Activated CD4-positive, alpha-beta T cell treated with anti-CD3 and anti-CD28 coated beads for 36 hours (primary cell): ENCODE data around the gene PUS1. TPM values are rescaled to one million over a fixed set of nuclear protein-coding genes. Genes with fewer than 3 reads are reported as not detected.

ENCODE experiments used
- ATAC-seq: fragments of 200-7000 bp; cut with Tn5 transposase; one replicate; pipeline ENCODE4 v1.10.0; 2021; ENCODE audit warnings: mild to moderate bottlenecking, moderate library complexity
- CTCF ChIA-PET: fragments of 350-600 bp; sonication (Branson Sonifier 250); formaldehyde crosslinking; loops from one replicate; lab custom pipeline; 2021; ENCODE audit warnings: antibody characterized with exemption; lab: Charles Lee
- POLR2A ChIA-PET: fragments of 350-600 bp; sonication (Branson Sonifier 250); formaldehyde crosslinking; loops from one replicate; lab custom pipeline; 2021; ENCODE audit warnings: antibody characterized with exemption, inconsistent platforms; lab: Charles Lee
- DNase-seq: peaks from one replicate; pipeline ENCODE4 v3.0.0-alpha.2; 2020
- H3K27ac Mint-ChIP-seq: one replicate; pipeline ENCODE4 v1.8.0; 2021; ENCODE audit warnings: mixed read lengths
- H3K27me3 Mint-ChIP-seq: one replicate; pipeline ENCODE4 v1.8.0; 2021; ENCODE audit warnings: mixed read lengths
- H3K36me3 Mint-ChIP-seq: one replicate; pipeline ENCODE4 v1.8.0; 2021; ENCODE audit warnings: low read depth, mixed read lengths
- H3K4me1 Mint-ChIP-seq: one replicate; pipeline ENCODE4 v1.8.0; 2021; ENCODE audit warnings: mixed read lengths
- H3K4me3 Mint-ChIP-seq: one replicate; pipeline ENCODE4 v1.8.0; 2021; ENCODE audit warnings: mild to moderate bottlenecking, moderate library complexity, mixed read lengths
- H3K9me3 Mint-ChIP-seq: one replicate; pipeline ENCODE4 v1.8.0; 2021; ENCODE audit warnings: low read depth, mixed read lengths
- intact Hi-C, 2 experiments: fragments of 100-400 bp; cut with DNase I in 1 of 2; cut with micrococcal nuclease in 1 of 2; formaldehyde crosslinking; loops; one replicate each; pipeline versions ENCODE4 v1.14.2 to v1.15.1; 2022 to 2024; cut with DNase I, micrococcal nuclease
- total RNA-seq, 2 experiments: library from RNA; stranded (reverse); gene quantifications; one replicate each; pipeline ENCODE4 v1.2.3, GENCODE V29; 2021

The PUS1 gene
- total RNA-seq, 2 experiments from 2014 or later: 37.8 to 56.5 TPM

DNA sequence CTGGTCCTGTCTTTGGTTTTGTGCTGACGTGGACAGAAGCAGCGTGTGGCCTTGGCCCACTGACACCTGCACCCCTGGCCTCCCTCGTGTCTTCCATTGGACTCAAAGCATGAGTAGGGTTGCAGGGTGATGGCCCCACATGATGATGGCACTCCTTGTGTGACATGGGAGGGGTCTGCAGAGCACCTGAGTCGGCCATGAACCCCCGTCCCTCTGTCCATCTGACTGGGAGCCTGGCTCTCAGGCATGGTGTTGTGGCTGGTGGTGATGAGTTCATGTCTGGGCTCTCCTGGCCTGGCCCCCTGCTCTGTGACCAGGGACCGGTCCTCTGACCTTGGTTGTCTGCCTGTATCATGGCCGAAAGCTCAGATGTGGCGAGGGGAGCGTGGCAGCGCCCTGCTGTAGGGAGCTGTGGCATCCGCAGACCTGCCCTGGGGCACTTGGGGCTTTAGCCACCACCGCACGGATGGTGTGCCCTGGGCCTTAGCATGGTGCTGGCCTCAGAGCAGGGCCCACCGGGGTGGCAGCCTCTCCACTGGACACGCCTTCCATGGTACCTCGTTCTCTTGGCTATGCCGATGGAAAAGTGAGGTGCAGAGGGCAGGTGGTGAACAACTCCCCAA, 17.9 kb upstream of the PUS1 start:
- Mint-ChIP-seq H3K4me1 (no peaks in the 10 kb centered on the region), H3K36me3 (no peaks in the 10 kb centered on the region), H3K27ac (no peak overlapping the region), H3K27me3 (no peaks in the 10 kb centered on the region), H3K9me3 (no peaks in the 10 kb centered on the region), H3K4me3 (no peak overlapping the region)
- DNase-seq (no peak), ATAC-seq (no peak)
- intact Hi-C loops: no loop called here
- CTCF ChIA-PET: interaction anchor here (0.7 kb wide), 1 partner anchor 156 kb away, joined by 3 read pairs; no protein-coding TSS in a partner anchor
- POLR2A ChIA-PET: no interaction called here

- H3K4me1 Mint-ChIP-seq: no peaks in the 10 kb centered on the region
- no peak for DNase-seq
- H3K27me3 Mint-ChIP-seq: no peaks in the 10 kb centered on the region
- H3K36me3 Mint-ChIP-seq: no peaks in the 10 kb centered on the region
- no peak overlapping the region for H3K27ac Mint-ChIP-seq
- CTCF ChIA-PET: interaction anchor here (0.7 kb wide), 1 partner anchor 157 kb away, joined by 3 read pairs; no protein-coding TSS in a partner anchor
- no peak overlapping the region for H3K4me3 Mint-ChIP-seq
- no peak for ATAC-seq
- no peaks in the 10 kb centered on the region for H3K9me3 Mint-ChIP-seq
- intact Hi-C loops: no loop called here
- POLR2A ChIA-PET: no interaction called here
Measured at GRCh38 chr12:131911851-131912477, 17.1 kb upstream of the PUS1 start.

DNA sequence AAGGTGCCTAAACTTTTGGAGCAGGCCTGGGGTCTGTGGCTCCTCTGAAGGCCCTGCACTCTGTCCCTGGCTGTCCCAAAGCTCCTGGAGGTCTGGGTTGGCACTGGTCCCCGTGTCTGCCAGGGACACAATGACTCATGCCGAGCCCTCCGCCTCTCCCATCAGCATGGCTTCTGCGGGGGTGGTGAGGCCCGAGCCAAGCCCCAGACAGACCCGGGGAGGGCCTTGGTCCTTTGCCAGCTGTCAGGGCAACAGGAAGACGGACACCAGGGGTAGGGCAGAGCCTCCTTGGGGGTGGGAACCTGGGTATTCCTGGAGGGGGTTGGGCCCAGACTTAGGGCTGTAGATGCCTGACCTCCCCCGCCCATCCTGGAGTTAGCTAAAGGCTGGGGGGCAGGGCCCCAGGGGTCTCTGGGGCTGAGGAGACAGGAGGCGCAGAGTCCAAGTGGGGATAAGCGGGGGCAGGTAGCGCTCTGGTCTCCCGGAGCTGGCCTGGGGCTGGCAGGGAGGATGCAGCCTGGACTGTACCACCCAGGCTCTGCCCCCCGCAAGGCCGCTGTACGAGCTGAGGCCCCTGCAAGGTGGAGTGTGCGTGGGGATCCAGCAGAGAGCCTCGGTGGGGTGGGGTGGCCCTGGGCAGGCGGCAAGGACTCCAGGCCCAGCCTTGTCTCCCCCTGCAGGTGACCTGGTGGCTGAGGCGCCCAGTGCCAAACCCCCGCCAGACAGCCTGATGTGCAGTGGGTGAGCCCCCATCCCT, 16.4 kb upstream of the PUS1 start:
- no peaks in the 10 kb centered on the region for H3K27me3 Mint-ChIP-seq
- CTCF ChIA-PET: no interaction called here
- no peaks in the 10 kb centered on the region for H3K9me3 Mint-ChIP-seq
- no peak overlapping the region for H3K27ac Mint-ChIP-seq
- H3K4me1 Mint-ChIP-seq: no peaks in the 10 kb centered on the region
- no peak for DNase-seq
- ATAC-seq: no peak
- intact Hi-C loops: no loop called here
- POLR2A ChIA-PET: no interaction called here
- no peaks in the 10 kb centered on the region for H3K36me3 Mint-ChIP-seq
- no peak overlapping the region for H3K4me3 Mint-ChIP-seq

GRCh38 chr12:131913666-131914065, 15.4 kb upstream of the PUS1 start:
- no peaks in the 10 kb centered on the region for H3K36me3 Mint-ChIP-seq
- intact Hi-C loops: no loop called here
- ChIA-PET CTCF (no interaction called here), POLR2A (no interaction called here)
- no peaks in the 10 kb centered on the region for H3K4me1 Mint-ChIP-seq
- H3K4me3 Mint-ChIP-seq: no peak overlapping the region
- ATAC-seq: no peak
- no peaks in the 10 kb centered on the region for H3K9me3 Mint-ChIP-seq
- no peak for DNase-seq
- no peaks in the 10 kb centered on the region for H3K27me3 Mint-ChIP-seq
- H3K27ac Mint-ChIP-seq: no peak overlapping the region

DNA sequence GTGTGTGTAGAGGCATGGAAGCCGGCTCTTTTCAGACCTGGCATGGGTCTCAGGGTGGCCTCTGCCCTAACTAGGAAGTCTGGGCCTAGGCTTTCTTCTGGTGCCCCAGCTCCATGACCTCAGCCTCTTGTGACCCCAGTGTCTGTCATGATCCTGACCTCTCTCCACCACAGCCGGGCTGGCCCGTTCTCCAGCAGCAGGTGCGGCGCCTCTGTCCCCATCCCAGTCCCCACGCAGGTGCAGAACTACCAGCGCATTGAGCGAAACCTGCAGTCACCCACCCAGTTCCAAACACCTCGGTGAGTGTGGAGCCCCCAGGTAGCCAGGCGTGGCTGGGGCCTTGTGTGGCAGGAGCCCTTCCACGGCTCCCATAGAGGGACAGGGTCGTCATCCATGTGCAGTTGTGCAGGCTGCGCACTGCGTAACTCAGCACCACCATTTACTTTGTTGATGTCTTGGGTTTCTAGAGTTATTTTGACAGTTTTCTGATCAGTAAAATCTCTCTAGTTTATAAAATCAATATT, 14.8 kb upstream of the PUS1 start:
- ChIA-PET CTCF (no interaction called here), POLR2A (no interaction called here)
- intact Hi-C loops: no loop called here
- H3K27ac Mint-ChIP-seq: no peak overlapping the region
- H3K4me1 Mint-ChIP-seq: no peaks in the 10 kb centered on the region
- H3K27me3 Mint-ChIP-seq: no peaks in the 10 kb centered on the region
- no peak for ATAC-seq
- no peak overlapping the region for H3K4me3 Mint-ChIP-seq
- no peaks in the 10 kb centered on the region for H3K9me3 Mint-ChIP-seq
- no peaks in the 10 kb centered on the region for H3K36me3 Mint-ChIP-seq
- DNase-seq: no peak

DNA sequence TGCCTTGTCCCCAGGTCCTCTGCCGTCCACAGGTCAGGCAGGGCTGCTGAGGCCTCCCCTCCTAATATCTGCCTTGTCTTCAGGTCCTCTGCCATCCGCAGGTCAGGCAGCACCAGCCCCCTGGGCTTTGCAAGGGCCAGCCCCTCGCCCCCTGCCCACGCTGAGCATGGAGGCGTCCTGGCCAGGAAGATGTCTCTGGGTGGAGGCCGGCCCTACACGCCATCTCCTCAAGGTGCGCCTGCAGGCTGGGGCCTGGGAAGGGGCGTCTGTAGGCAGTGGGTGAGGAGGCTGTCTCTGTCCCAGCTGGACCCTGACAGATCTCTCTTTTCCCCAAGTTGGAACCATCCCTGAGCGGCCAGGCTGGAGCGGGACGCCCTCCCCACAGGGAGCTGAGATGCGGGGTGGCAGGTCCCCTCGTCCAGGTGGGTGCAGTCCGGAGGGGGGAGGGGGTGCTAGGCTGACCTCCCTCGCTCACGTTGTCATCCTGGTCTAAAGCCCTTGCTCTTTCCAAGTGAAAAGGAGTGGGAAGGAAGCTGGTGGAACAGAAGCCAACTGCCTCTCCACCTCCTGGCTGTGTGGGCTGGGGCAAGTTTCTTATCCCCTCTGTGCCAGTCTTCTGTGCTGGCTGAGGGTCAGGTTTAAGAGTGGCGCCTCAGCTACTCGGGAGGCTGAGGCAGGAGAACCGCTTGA, 13.9 kb upstream of the PUS1 start:
- intact Hi-C loops: no loop called here
- no peaks in the 10 kb centered on the region for H3K9me3 Mint-ChIP-seq
- no peaks in the 10 kb centered on the region for H3K27me3 Mint-ChIP-seq
- no peak overlapping the region for H3K27ac Mint-ChIP-seq
- ChIA-PET POLR2A (no interaction called here), CTCF (no interaction called here)
- DNase-seq (no peak), ATAC-seq (no peak)
- H3K36me3 Mint-ChIP-seq: no peaks in the 10 kb centered on the region
- H3K4me1 Mint-ChIP-seq: no peaks in the 10 kb centered on the region
- no peak overlapping the region for H3K4me3 Mint-ChIP-seq

GRCh38 chr12:131915823-131916222, 13.3 kb upstream of the PUS1 start:
- Mint-ChIP-seq H3K9me3 (no peaks in the 10 kb centered on the region), H3K4me3 (no peak overlapping the region), H3K27me3 (no peaks in the 10 kb centered on the region), H3K4me1 (no peaks in the 10 kb centered on the region), H3K36me3 (no peaks in the 10 kb centered on the region), H3K27ac (no peak overlapping the region)
- no peak for ATAC-seq
- ChIA-PET POLR2A (no interaction called here), CTCF (no interaction called here)
- intact Hi-C loops: no loop called here
- no peak for DNase-seq

DNA sequence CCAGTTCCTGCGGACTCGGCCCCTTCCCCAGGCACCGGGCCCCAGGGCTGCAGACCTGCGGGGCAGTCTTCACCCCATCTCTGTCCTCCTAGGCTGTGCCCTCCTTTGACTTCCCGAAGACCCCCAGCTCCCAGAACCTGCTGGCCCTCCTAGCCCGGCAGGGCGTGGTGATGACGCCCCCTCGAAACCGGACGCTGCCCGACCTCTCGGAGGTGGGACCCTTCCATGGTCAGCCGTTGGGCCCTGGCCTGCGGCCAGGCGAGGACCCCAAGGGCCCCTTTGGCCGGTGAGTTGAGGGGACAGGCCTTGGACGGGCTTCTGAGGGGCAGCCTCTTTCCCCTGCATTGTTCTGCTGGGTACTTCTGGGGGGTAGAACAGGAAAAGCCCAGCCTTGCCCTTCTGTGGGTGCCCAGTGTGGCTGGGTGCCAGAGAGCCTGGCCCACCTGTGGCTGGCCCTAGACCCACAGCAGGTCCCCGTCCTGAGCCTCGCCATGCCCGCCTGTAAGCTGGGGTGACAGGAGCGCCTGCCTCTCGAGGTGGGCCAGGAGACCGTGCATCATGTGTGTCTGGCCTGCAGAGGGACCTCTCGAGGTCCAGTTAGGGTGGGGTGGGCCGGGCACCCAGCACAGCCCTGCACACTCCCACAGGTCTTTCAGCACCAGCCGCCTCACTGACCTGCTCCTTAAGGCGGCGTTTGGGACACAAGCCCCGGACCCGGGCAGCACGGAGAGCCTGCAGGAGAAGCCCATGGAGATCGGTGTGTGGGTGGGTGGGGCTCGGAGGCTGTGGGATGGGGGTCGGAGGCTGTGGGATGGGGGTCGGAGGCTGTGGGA, 12.6 kb upstream of the PUS1 start:
- H3K36me3 Mint-ChIP-seq: no peaks in the 10 kb centered on the region
- ChIA-PET CTCF (no interaction called here), POLR2A (no interaction called here)
- DNase-seq (no peak), ATAC-seq (no peak)
- H3K4me3 Mint-ChIP-seq: no peak overlapping the region
- H3K4me1 Mint-ChIP-seq: no peaks in the 10 kb centered on the region
- H3K9me3 Mint-ChIP-seq: no peaks in the 10 kb centered on the region
- no peaks in the 10 kb centered on the region for H3K27me3 Mint-ChIP-seq
- no peak overlapping the region for H3K27ac Mint-ChIP-seq
- intact Hi-C loops: no loop called here

DNA sequence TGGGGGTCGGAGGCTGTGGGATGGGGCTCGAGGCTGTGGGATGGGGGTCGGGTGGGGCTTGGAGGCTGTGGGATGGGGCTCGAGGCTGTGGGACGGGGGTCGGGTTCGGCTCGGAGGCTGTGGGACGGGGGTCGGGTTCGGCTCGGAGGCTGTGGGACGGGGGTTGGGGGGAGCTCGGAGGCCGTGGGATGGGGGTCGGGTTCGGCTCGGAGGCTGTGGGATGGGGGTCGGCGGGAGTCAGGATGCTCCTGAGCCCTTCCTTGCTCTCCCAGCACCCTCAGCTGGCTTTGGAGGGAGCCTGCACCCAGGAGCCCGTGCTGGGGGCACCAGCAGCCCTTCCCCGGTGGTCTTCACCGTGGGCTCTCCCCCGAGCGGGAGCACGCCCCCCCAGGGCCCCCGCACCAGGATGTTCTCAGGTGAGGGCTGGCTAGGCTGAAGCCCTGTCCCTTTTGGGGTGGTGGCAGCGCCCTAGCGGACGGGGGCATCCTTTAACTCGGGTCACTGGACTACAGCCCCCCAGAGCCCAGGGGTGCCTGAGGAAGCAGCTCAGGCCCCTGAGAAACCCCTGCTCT, 11.9 kb upstream of the PUS1 start:
- no peak overlapping the region for H3K27ac Mint-ChIP-seq
- H3K27me3 Mint-ChIP-seq: no peaks in the 10 kb centered on the region
- intact Hi-C loops: no loop called here
- ATAC-seq (no peak), DNase-seq (no peak)
- H3K4me1 Mint-ChIP-seq: no peaks in the 10 kb centered on the region
- no peaks in the 10 kb centered on the region for H3K36me3 Mint-ChIP-seq
- no peak overlapping the region for H3K4me3 Mint-ChIP-seq
- no peaks in the 10 kb centered on the region for H3K9me3 Mint-ChIP-seq
- ChIA-PET POLR2A (no interaction called here), CTCF (no interaction called here)

DNA sequence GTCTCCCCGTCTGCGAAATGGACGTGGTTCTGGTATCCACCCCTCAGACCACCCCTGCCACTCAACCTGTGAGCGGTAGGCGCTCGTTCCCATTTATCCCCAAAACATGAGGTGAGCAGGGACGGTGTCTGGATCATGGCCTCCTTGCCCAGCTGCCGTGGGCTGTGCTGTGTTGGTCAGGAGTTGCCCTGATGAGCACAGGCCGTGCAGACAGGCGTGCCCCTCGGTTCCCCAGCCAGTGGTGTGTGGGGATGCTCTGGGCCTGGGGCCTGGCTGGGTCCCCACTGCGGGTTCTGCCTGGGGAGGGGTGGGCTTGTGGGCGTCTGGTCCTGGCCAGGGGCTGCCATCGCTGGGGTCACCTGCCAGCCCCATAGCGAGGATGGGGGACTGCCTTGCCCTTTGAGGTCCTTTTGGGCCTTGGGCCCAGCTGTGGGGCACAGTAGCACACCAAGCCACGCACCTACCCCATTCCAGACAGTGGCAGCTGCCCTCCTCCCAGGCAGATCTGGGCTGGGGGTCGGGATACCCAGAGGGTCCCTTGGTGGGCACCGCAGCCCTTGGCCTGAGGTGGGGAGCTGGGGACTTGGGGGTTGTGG, 11.3 kb upstream of the PUS1 start:
- no peak overlapping the region for H3K4me3 Mint-ChIP-seq
- H3K9me3 Mint-ChIP-seq: no peaks in the 10 kb centered on the region

More for the DNA sequence above, 11.3 kb upstream of the PUS1 start:
- no peak for DNase-seq
- no peak for ATAC-seq
- H3K4me1 Mint-ChIP-seq: no peaks in the 10 kb centered on the region
- ChIA-PET POLR2A (no interaction called here), CTCF (no interaction called here)
- H3K36me3 Mint-ChIP-seq: no peaks in the 10 kb centered on the region
- H3K27me3 Mint-ChIP-seq: no peaks in the 10 kb centered on the region
- intact Hi-C loops: no loop called here
- no peak overlapping the region for H3K27ac Mint-ChIP-seq
